Activated CD8-positive, alpha-beta memory T cell treated with anti-CD3 and anti-CD28 coated beads for 4 hours (primary cell): ENCODE measurements around the gene PRR36.

Experiments
- DNase-seq, 2 donors: peaks; one replicate each; pipeline ENCODE4 v3.0.0-alpha.2; 2020; ENCODE audit warnings: low read depth in 2 of 2

PRR36 gene

GRCh38 chr19:7872306-7873204 lies 1.6 kb downstream of the PRR36 start:
- no peak for DNase-seq

- DNase-seq: peak; percentile 36 to 52
Measured at GRCh38 chr19:7871437-7872305, 2.5 kb downstream of the PRR36 start.

GRCh38 chr19:7870571-7871436 lies 3.4 kb downstream of the PRR36 start:
- DNase-seq: no peak

- DNase-seq: no peak
Measured at GRCh38 chr19:7869910-7870511, 4.2 kb downstream of the PRR36 start.

- peak; percentile 52 to 72 for DNase-seq
Measured at GRCh38 chr19:7869453-7869909, 4.7 kb downstream of the PRR36 start.

GRCh38 chr19:7868671-7869452 lies 5.3 kb downstream of the PRR36 start:
- peak; percentile 51 to 58 for DNase-seq

GRCh38 chr19:7868326-7868670 lies 5.9 kb downstream of the PRR36 start:
- no peak for DNase-seq

GRCh38 chr19:7867092-7867844 lies 6.9 kb downstream of the PRR36 start:
- DNase-seq: no peak

GRCh38 chr19:7866399-7867091 lies 7.6 kb downstream of the PRR36 start:
- no peak for DNase-seq

- DNase-seq: no peak
Measured at GRCh38 chr19:7865262-7865911, 8.8 kb downstream of the PRR36 start.

- DNase-seq: no peak
Measured at GRCh38 chr19:7864690-7865074, 9.5 kb downstream of the PRR36 start.

- no peak for DNase-seq
Measured at GRCh38 chr19:7863971-7864689, 10.1 kb downstream of the PRR36 start.

- DNase-seq: no peak
Measured at GRCh38 chr19:7863157-7863970, 10.8 kb downstream of the PRR36 start.

GRCh38 chr19:7862413-7862951 lies 11.7 kb downstream of the PRR36 start:
- DNase-seq: peak; percentile 27 to 41

GRCh38 chr19:7861619-7862412 lies 12.4 kb downstream of the PRR36 start:
- DNase-seq: no peak
